ENCODE measurements around the gene FANCG. TPM values are rescaled to one million over a fixed set of nuclear protein-coding genes. Genes with fewer than 3 reads are reported as not detected.

The FANCG gene
- total RNA-seq, 1 donor from 2014 or later = 5.6 TPM

DNA sequence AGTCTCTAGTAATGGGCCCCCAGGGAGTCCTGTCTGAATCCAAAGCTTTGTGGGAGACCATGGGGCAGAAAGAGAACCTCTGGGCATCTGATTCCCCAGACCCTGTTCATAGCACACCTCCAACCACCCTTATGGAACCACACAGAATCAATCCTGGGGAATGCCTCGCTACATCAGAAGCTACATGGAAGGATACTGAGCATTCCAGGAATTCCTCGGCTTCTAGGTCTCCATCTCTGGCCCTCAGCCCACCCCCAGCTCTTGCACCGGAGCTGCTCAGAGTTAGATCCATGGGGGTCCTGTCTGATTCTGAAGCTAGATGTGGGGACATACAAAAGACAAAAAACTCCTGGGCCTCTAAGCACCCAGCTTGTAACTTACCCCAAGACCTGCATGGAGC is 35.7 kb downstream of the FANCG start:
- no peaks in the 10 kb centered on the region for H3K9me3 ChIP-seq (replicated peaks)
- H3K27me3 ChIP-seq (ENCODE audit: low read depth) = no peaks in the 10 kb centered on the region
- no peaks in the 10 kb centered on the region for H3K4me1 ChIP-seq
- no peak for DNase-seq
- no peak for TF ChIP-seq CTCF (IDR thresholded peaks at IDR 0.05; ENCODE audit: borderline replicate concordance)
- H3K36me3 ChIP-seq = peaks cover 78% of the 10 kb centered on the region
- no peak overlapping the region for H3K27ac ChIP-seq (replicated peaks)
- intact Hi-C loops (cut with micrococcal nuclease) = no loop called here
- H3K4me3 ChIP-seq = no peak overlapping the region

- H3K36me3 ChIP-seq = peaks cover 71% of the 10 kb centered on the region
- no peak overlapping the region for H3K27ac ChIP-seq (replicated peaks)
- intact Hi-C loops (cut with micrococcal nuclease) = no loop called here
- TF ChIP-seq CTCF (IDR thresholded peaks at IDR 0.05; ENCODE audit: borderline replicate concordance) = no peak
- no peak overlapping the region for H3K4me3 ChIP-seq
- no peak for DNase-seq
- no peaks in the 10 kb centered on the region for H3K9me3 ChIP-seq (replicated peaks)
- no peaks in the 10 kb centered on the region for H3K4me1 ChIP-seq
- no peaks in the 10 kb centered on the region for H3K27me3 ChIP-seq (ENCODE audit: low read depth)
Measured at GRCh38 chr9:35042891-35043545, 36.7 kb downstream of the FANCG start.

DNA sequence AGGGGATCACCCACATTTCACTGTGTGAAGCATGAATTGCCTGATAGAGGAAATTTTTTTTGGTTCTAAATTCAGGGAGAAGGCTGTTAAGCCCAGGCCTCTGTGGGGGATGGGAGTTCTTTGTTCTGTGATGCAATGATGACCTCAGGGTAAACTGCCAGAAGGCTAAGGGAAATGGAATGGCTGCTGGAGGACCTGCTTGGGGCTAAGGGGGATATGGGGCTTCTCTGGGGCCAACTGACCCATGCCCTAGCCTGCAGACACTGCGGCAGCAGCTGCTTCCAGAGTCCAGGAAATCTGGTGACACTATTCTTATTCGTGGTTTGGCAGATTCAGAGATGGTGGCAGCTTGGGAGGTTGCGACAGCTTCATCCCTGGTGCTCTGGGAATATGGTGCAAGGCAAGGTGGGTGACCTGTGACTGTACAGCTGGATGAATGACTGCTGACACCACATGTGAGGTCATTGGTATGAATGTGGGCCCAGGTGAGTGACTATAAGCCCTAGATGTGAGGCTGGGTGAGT is 37.6 kb downstream of the FANCG start:
- intact Hi-C loops (cut with micrococcal nuclease) = no loop called here
- Histone ChIP-seq H3K27me3 (ENCODE audit: low read depth) (no peaks in the 10 kb centered on the region), H3K9me3 (replicated peaks) (no peaks in the 10 kb centered on the region), H3K4me1 (no peaks in the 10 kb centered on the region), H3K36me3 (peaks cover 65% of the 10 kb centered on the region), H3K4me3 (no peak overlapping the region), H3K27ac (replicated peaks) (no peak overlapping the region)
- DNase-seq = no peak
- TF ChIP-seq CTCF (IDR thresholded peaks at IDR 0.05; ENCODE audit: borderline replicate concordance) = no peak

- no peak for TF ChIP-seq CTCF (IDR thresholded peaks at IDR 0.05; ENCODE audit: borderline replicate concordance)
- intact Hi-C loops (cut with micrococcal nuclease) = loop anchor here (10.0 kb wide), 1 partner anchor 61 kb away; no protein-coding TSS in a partner anchor
- H3K4me3 ChIP-seq = peak overlapping the region; percentile 57
- peaks cover 9% of the 10 kb centered on the region for H3K4me1 ChIP-seq
- H3K27ac ChIP-seq (replicated peaks) = peak overlapping the region; percentile 56
- peaks cover 38% of the 10 kb centered on the region for H3K36me3 ChIP-seq
- H3K9me3 ChIP-seq (replicated peaks) = no peaks in the 10 kb centered on the region
- no peaks in the 10 kb centered on the region for H3K27me3 ChIP-seq (ENCODE audit: low read depth)
- DNase-seq = peak; percentile 71
Measured at GRCh38 chr9:35035851-35036701, 43.7 kb downstream of the FANCG start.

DNA sequence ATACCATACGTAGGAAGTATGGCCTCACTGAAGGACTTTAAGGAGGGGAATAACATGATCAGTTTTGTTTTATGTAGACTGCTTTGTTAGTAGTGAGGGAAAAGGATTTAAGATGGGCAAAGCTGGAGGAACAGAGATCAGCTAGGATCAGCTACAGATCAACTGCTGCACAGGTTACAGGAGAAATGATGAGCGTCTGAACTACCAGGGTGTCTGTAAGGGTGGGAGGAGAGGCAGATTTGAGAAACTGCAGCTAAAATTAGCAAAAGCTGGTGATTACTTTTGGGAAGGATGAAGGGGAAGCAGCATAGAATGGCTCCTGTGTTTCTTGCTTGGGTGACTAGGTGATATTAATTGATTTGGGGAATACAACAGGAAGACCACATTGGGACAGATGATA is 46.6 kb downstream of the FANCG start:
- no peak overlapping the region for H3K4me3 ChIP-seq
- intact Hi-C loops (cut with micrococcal nuclease) = loop anchor here (10.0 kb wide), 1 partner anchor 58 kb away; no protein-coding TSS in a partner anchor
- no peak for DNase-seq
- no peaks in the 10 kb centered on the region for H3K27me3 ChIP-seq (ENCODE audit: low read depth)
- no peaks in the 10 kb centered on the region for H3K9me3 ChIP-seq (replicated peaks)
- H3K36me3 ChIP-seq = peaks cover 27% of the 10 kb centered on the region
- TF ChIP-seq CTCF (IDR thresholded peaks at IDR 0.05; ENCODE audit: borderline replicate concordance) = no peak
- H3K27ac ChIP-seq (replicated peaks) = no peak overlapping the region
- peaks cover 17% of the 10 kb centered on the region for H3K4me1 ChIP-seq

Data from left ventricle myocardium inferior (tissue), 1 donor.